Hypothalamus (tissue), 51 donors: ENCODE results near the gene CNTROB.
A peak's percentile ranks its signal among the peaks of the same experiment; 100 is the strongest.
"Not testable (repeated sequence)": the region's sequence is repeated elsewhere in the genome, so short reads cannot be mapped to it uniquely, and the experiment has no call there.

Source experiments
- DNase-seq, 51 donors: peaks; one replicate each; lab custom pipeline; 2025; lab: John Stamatoyannopoulos, UW

Gene CNTROB

DNA sequence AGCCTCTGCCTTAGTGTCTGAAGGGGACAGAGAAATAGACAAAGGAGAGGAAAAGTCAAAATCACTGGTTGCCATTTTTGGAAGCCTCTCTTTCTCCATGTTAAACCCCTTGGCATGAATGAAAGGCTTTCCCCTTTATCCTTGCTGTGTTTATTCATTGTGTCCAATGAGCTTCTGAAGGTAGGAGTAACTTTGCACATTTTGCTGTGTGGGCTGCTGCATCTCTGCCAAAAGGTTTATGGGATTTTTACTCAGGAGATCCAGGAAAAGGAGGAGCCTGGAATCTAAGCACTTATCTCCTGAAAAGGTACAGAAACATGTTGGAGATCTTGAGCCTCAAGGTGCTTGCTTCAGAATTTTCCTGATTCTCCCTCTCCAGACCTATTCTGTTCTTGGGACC is 3.9 kb downstream of the CNTROB start:
- DNase-seq: no peak

DNA sequence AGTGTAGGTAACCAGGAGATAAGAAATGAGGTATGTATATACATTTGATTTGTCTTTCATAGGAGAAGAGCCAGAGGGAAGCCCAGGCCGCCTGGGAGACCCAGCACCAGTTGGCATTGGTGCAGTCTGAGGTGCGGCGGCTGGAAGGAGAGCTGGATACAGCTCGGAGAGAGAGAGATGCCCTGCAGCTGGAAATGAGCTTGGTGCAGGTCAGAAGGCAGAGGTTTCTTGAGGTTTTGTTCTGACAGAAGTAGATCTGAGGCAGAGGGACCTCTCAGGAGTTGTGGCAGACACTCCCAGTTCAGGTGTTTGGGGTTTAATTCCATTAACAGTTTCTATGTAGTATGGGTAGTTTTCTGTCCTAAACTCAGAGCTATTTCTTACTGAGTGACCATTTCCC is 8.0 kb downstream of the CNTROB start:
- no peak for DNase-seq

DNA sequence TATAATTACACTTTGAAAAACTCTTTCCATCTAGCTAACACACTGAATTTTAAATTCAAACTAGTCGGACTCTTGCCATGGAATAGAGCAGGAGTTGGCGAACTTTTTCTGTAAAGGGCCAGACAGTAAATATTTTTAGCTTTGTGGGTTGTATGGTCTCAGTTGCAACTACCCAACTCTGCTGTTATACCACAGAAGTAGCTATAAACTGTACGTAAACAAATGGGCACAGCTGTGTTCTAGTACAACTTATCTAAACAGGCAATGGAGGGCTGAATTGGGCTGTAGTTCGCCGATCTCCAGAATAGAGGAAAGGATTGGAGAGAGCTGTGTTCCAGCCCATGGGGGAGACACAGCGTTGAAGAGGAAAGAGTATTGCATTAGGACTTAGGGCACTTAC is 8.7 kb downstream of the CNTROB start:
- DNase-seq: no peak

DNA sequence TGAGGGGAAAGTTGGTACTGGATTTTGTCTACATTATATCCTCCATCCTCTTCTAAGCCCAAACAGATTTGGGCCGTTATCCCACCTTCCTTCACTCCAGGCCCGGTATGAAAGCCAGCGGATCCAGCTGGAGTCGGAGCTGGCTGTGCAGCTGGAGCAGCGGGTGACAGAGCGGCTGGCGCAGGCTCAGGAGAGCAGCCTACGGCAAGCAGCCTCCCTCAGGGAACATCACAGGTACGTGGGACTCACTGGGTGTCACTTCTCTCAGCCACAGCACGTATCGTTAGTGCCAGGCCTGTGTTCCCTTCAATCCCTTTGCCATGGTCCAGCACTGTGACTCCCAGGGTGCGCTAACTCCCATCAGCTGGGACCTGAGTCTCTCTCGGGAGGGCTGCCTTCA is 11.3 kb downstream of the CNTROB start:
- no peak for DNase-seq

DNA sequence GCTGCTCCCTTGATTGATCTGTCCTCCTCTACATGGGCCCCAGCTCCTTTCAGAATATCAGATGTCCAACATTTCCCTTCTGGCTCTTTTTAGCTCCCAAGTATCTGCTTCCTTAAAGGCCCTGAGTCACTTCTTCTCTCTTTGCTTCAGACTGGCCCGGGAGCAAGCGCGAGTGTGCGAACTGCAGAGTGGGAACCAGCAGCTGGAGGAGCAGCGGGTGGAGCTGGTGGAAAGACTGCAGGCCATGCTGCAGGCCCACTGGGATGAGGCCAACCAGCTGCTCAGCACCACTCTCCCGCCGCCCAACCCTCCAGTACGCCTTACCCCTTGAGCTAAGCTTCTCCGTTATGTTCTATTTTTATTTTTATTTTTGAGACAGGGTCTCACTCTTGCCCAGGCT is 12.3 kb downstream of the CNTROB start:
- DNase-seq: no peak

DNA sequence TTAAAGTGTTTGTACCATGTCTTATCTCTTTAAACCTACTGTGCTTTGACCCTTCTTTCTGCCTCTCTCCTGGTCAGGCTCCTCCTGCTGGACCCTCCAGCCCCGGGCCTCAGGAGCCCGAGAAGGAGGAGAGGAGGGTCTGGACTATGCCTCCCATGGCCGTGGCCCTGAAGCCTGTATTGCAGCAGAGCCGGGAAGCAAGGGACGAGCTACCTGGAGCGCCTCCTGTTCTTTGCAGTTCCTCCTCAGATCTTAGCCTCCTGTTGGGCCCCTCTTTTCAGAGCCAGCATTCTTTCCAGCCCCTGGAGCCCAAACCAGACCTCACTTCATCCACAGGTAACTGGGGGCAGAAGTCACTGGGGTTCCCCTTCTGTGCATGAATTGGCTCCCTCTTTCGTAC is 13.6 kb downstream of the CNTROB start:
- no peak for DNase-seq

DNA sequence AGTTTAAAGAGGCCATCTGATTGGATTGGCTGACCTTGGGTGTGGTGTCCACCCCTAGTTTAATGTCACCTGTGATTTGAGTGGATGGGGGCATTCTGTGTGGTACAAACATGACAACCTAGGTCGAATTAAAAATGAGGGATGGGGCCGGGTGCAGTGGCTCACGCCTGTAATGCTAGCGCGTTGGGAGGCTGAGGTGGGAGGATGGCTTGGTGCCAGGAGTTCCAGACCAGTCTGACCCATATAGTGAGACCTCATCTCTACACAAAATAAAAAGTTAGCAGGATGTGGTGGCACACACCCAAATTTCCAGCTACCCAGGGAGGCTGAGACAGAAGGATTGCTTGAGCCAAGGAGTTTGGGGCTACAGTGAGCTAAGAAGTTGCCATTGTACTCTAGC is 14.4 kb downstream of the CNTROB start:
- no peak for DNase-seq

DNA sequence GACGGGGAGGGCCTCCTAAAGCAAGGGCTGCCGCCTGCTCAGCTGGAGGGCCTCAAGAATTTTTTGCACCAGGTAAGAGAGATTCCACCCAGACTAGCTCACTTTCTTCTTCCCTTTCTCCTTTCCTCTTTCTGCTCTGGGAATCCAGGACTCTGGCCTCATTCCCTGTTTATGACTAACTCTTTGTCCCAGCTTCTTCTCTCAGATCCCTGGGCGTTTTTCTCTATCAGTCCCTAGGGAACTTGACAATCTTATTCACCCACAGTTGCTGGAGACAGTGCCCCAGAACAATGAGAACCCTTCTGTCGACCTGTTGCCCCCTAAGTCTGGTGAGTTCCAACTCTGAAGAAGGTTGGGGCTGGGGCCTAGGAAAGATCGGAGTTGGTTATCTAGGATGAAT is 15.6 kb downstream of the CNTROB start:
- DNase-seq: no peak

DNA sequence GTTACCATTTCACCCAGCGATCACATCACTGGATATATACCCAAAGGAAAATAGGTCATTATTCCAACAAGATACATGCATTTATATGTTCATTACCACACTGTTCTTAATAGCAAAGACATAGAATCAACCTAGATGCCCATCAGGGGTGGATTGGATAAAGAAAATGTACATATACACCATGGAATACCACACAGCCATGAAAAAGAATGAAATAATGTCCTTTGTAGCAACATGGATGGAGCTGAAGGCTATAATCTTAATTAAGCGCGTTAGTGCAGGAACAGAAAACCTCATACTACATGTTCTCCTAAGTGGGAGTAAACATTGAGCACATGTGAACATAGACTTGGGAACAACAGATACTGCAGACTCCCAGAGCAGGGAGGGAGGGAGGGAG is 18.6 kb downstream of the CNTROB start:
- no peak for DNase-seq

DNA sequence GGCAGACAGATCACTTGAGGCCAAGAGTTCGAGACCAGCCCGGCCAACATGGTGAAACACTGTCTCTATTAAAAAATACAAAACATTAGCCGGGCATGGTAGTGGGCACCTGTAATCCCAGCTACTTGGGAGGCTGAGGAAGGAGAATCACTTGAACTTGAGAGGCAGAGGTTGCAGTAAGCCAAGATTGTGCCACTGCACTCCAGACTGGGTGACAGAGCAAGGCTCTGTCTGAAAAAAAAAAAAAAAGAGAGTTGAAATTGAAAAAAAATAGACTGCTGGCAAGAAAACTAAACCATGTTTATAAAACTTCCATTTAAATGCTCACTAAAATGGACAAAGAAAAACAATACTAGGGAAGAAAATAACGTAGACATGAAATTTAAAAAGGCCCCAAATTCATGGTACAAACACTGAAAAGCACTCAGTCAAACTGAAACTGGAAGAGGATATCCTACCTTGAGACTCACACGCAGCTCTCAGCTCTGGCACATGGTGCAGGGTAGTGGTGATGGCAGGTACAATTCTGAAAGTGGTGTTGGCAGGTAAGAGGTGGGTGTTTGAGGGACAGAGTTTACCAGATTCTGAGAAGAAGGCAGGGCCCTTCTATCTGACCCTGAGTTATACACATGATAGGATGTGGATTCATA is 19.3 kb downstream of the CNTROB start:
- no peak for DNase-seq

DNA sequence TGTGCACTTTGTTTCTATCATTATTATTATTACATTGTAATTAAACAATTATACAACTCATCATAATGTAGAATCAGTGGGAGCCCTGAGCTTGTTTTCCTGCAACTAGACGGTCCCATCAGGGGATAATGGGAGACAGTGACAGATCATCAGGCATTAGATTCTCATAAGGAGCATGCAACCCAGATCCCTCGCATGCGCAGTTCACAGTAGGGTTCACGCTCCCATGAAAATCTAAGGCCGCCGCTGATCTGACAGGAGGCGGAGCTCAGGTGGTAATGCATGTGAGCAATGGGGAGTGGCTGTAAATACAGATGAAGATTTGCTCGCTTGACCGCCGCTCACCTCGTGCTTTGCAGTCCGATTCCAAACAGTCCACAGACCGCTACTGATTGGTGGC is 21.3 kb downstream of the CNTROB start:
- DNase-seq: not testable (repeated sequence)

DNA sequence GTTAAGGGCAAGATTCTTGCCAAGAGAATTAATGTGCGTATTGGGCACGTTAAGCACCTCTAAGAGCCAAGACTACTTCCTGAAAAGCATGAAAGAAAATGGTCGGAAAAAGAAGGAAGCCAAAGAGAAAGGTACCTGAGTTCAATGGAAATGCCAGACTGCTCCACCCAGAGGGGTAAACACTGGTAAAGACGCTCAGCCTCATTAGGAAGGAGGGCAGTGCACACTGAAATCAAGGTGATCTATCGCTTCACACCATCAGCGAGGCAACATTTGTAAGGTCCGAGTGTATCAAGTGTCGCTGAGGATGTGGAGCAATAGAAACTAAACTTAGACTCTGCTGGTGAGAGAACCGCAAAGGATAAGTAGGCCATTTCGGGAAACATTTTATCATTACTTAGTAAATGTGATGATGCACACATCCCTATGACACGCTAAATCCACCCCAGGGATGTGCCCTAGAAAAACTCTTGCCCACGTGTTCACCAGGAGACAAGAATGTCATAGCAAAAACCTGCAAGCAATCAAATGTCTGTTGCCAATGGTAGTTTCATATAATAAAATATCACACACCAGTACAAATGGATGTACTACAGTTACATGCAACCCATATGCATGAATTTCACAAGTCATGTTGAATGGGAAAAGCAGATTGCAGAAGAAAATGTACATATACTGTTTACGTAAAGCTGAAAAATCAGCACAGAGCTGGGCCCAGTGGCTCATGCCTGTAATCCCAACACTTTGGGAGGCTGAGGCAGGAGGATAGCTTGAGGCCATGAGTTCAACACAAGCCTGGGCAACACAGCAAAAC is 23.6 kb downstream of the CNTROB start:
- no peak for DNase-seq

DNA sequence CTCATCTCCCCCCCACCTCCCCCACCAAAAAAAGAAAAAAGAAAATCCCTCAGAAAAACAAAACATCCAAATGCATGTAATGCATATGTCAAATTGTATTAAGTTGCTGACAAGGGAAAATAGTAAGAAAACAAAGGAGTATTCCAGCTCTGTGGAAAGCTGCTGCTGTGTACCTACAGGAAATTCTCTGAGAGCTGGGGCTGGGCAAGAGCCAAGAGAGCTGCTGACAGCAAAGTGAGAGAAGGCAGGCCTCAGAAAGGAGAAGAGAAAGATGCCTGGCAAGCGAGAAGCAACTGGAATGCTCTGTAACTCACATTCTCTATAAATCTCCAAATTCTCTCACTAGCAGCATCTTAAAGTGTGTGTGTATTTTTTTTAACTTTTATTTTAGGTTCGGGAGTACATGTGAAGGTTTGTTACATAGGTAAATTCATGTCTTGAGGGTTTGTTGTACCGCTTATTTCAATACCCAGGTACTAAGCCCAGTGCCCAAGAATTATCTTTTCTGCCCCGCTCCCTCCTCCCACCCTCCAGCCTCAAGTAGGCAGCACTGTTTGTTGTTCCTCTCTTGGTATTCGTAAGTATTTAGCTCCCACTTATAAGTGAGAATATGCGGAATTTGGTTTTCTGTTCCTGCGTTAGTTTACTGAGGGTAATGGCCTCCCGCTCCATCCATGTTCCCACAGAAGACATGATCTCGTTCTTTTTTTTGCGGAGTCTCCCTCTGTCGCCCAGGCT is 24.4 kb downstream of the CNTROB start:
- DNase-seq: peak in 1 of 51 donors; percentile 5

DNA sequence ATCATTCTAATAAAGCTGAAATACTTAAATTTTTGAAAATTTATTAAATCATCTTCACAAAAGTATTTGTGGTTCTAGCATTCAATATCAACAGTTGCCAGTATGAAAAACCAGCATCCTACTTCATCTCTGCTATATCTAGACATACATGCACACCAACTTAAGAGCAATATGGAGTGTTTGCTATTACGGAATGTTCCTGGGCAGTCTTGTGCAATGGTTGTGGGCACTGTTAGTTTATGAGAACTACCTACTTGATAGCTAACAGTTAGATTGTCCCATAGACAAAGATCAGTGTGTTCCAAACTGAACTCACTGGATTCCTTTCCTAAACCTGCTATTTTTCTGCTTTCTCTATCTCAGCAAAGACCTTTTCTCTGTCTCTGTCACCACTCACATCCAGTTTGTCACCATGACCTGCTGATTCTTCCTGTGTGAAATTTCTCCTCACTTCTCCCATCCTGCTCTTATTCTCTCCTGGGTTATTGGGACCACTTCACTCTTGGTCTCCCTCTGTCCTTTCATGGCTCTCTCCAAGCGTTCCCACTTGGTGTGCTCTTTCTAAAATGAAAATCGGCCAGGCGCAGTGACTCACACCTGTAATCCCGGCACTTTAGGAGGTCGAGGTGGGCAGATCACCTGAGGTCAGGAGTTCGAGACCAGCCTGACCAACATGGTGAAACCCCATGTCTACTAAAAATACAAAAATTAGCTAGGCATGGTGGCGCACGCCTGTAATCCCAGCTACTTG is 27.7 kb downstream of the CNTROB start:
- no peak for DNase-seq

DNA sequence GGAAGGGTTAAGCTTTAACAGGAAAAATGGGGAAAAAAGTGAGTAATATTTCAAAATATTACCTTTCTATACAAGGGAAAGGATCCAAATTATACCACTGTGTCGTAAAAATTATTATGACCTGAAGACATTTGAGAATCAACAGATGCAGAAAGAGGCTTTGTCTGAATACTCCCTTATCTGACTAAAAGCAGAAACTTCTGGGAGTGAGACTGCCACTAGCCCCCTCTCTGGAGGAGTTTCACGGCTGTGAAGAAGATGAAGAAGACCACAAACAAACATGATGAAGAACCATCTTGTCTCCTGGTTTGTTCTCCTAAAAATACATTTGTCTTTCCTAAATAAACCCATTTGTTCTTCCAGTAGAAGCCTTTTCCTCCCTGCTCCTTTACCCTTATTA is 29.4 kb downstream of the CNTROB start:
- no peak for DNase-seq

DNA sequence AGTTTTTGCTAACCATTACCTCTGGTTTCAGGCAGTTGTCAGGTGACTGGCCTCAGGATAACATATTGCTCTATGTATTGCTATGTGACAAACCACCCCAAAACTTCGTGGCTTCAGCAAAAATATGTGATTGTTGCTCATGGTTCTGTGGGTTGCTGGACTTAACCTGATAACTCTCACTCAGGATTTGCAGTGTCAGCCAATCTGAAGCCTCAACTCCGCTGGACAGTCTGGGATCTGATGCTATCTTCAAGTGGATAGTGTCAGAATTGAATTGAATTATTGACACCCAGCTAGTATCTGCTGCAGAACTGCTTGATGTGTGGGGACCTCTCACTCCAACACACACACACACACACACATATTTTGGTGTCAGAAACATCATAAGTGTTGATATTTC is 35.7 kb downstream of the CNTROB start:
- DNase-seq: no peak

DNA sequence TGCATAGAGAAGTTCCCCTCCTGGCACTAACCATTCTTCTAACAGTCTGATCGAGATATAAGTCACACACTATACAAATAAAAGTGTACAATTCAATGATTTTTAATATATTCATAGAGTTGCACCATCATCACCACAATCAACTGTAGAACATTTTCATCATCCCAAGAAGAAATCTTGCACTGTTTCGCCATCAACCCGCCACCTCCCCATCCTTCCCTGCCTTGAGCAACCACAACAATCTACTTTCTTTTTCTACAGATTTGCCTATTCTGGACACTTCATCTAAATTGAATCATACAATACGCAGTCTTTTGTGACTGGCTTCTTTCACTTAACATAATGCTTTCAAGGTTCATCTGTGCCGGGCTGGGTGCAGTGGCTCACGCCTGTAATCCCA is 37.4 kb downstream of the CNTROB start:
- DNase-seq: no peak

DNA sequence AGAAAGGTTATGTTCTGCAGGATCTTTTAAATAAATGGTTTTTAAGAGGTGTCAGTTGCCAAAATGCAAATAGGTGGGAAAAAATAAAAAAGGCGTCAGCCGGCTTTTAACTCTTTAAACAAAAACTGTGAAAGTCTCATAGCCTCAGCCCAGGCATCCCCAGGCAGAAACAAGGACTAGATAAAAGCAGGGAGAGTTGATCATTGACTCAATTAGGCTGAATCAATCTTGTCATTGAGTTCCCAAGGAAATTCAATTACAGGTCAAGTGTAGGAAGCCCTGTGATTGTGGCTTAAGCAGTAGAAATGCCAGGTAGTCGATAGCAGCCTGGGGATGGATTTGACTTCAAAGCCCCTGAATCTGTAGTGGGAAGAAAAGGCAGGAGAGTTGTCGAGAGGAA is 39.6 kb downstream of the CNTROB start:
- DNase-seq: no peak

DNA sequence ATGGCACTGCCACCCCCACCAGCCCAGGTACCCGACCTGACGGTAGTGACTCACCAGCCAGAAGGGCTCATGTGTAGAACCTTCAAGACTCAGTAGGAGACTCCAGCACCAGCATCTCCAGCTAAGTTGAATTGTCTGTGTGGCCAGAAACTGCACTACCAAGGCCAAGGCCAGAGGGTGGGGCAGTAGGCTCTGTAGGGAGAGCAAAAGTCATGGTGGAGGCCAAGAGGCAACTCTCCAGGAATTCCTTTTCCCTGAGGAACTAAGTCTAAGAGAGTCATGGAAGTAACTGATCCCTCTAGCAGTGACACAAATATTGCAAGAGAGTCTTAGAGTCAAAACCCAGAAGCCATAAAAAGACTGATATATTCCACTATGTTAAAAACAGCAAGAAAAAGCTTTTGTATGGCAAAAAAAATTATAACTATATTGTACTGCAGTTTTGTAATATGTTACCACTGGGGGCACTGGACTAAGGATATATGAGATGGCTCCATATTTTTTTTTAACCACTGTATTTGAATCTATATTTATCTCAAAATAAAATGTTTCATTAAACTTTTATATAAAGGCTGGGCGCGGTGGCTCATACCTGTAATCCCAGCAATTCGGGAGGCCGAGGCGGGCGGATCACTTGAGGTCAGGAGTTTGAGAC is 40.3 kb downstream of the CNTROB start:
- DNase-seq: no peak

DNA sequence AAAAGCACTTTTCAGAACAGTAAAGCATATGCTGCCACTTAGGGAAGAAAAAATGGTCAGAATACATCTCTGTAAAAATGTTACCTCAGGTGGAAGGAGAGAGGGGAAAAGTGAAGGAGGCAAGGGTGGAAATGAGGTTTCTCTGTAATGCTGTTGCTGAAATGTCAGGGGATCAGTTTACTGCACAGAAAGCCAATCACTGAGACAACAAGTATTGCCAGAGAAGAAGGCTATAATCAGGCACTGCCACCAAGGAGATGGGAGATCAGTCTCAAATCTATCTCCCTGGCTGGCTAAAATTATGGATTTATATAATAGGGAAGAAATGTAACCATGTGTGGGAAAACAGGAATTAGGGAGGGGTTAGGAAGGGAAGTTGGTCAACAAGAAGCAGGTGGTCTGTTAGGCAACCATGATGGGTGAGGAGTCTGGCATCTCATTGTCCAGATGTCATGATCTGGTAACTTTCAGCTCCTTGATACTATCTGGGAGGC is 42.7 kb downstream of the CNTROB start:
- DNase-seq: no peak
